ENCODE data around the gene LRRC58. TPM values are rescaled to one million over a fixed set of nuclear protein-coding genes. Genes with fewer than 3 reads are reported as not detected.

LRRC58 gene
- total and polyA plus RNA-seq, 5 donors from 2014 or later, result 8.3 to 15.8 (median 9.4) TPM

DNA sequence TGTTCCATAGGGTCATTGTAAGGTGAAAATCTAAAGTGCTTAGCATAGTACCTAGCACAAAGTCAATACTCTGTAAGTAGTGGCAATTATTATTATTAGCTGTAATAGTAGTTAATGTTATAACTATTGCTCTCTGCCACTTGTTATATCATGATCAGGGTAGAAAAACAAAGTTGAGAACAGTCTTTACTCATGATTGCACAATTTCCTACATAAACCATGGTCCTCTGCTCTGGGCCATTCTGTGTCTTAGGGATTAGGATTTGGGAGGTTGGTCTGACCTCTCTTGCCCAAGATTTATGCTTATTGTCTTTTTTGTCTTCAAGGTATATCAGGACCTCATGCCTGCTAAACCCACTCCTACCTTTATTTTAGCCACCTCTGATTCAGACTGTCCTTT lies 4.3 kb upstream of the LRRC58 start:
- Histone ChIP-seq H3K4me1 (ENCODE audit: control insufficient read depth, insufficient read depth, low read length, poor library complexity, severe bottlenecking) (peaks cover 10% of the 10 kb centered on the region), H3K4me3 (ENCODE audit: low read depth, low read length) (no peak overlapping the region), H3K36me3 (ENCODE audit: control insufficient read depth, insufficient read depth, low read length) (no peaks in the 10 kb centered on the region), H3K9me3 (ENCODE audit: control insufficient read depth in 2 of 2, low read length in 2 of 2) (no peaks in the 10 kb centered on the region), H3K27me3 (ENCODE audit: control insufficient read depth, insufficient read depth, low read length) (peaks cover 22% of the 10 kb centered on the region), H3K27ac (ENCODE audit: insufficient read depth, low read length, poor library complexity, severe bottlenecking) (no peak overlapping the region)
- H3K36me3 Mint-ChIP-seq, result no peaks in the 10 kb centered on the region
- peaks cover 57% of the 10 kb centered on the region for H3K27me3 Mint-ChIP-seq
- DNase-seq (no peak), ATAC-seq (ENCODE audit: low read depth in 2 of 2) (no peak)
- no peaks in the 10 kb centered on the region for H3K9me3 Mint-ChIP-seq
- peaks cover 6 to 7% (median 6%) of the 10 kb centered on the region in 4 donors for H3K4me1 Mint-ChIP-seq
- no peak overlapping the region for H3K4me3 Mint-ChIP-seq
- H3K27ac Mint-ChIP-seq, result no peak overlapping the region

DNA sequence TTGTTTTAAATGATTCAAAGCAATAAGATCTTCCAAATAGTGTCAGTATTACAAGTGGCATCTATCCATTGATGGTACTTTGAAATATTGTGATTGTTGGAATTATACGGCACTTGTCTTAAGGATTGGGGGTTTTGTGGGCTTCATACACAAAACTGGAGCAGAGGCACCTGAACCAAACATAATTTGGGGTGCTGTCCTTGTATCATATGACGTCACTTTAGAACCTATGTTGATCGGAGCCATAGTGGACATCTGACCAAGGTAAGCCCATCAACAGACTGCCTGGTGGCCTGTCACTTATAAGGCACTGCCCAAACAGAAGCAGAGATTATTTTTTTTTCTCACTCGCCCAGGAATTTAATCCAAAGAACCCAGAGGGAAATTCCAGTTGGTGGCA lies 2.9 kb upstream of the LRRC58 start:
- Histone ChIP-seq H3K27me3 (ENCODE audit: control insufficient read depth, insufficient read depth, low read length) (peaks cover 20% of the 10 kb centered on the region), H3K36me3 (ENCODE audit: control insufficient read depth, insufficient read depth, low read length) (peaks cover 2% of the 10 kb centered on the region), H3K27ac (ENCODE audit: insufficient read depth, low read length, poor library complexity, severe bottlenecking) (no peak overlapping the region), H3K9me3 (ENCODE audit: control insufficient read depth in 2 of 2, low read length in 2 of 2) (no peaks in the 10 kb centered on the region), H3K4me1 (ENCODE audit: control insufficient read depth, insufficient read depth, low read length, poor library complexity, severe bottlenecking) (peaks cover 21% of the 10 kb centered on the region), H3K4me3 (ENCODE audit: low read depth, low read length) (no peak overlapping the region)
- no peaks in the 10 kb centered on the region for H3K9me3 Mint-ChIP-seq
- DNase-seq (no peak), ATAC-seq (ENCODE audit: low read depth in 2 of 2) (no peak)
- peaks cover 47% of the 10 kb centered on the region for H3K27me3 Mint-ChIP-seq
- no peak overlapping the region for H3K27ac Mint-ChIP-seq
- peaks cover 12 to 19% (median 17%) of the 10 kb centered on the region in 4 donors for H3K4me1 Mint-ChIP-seq
- peak overlapping the region in 1 of 4 donors; percentile 77 for H3K4me3 Mint-ChIP-seq
- peaks cover under 1% of the 10 kb centered on the region for H3K36me3 Mint-ChIP-seq

DNA sequence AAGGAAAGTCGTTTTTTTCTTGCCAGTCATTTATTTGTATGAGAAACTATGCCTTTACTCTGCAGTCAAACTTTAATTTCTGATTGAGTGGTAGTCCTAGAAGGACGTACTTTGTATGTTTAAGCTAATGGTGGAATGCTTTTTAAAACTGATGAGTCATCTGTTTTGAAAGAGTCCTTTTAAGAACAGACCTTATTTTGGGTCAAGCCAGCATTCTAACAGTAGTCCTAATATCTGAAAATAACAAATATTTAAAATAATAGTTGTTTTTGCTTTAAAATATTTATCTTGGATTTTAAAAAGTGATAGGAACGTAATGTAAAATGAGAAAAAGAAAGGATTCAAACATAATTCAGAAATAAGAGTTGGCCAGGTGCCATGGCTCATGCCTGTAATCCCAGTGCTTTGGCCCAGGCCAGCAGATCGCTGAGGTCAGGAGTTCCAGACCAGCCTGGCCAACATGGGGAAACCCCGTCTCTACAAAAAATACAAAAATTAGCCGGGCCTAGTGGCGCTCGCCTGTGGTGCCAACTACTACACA lies 1.3 kb upstream of the LRRC58 start:
- Histone ChIP-seq H3K27ac (ENCODE audit: insufficient read depth, low read length, poor library complexity, severe bottlenecking) (no peak overlapping the region), H3K36me3 (ENCODE audit: control insufficient read depth, insufficient read depth, low read length) (peaks cover 6% of the 10 kb centered on the region), H3K4me3 (ENCODE audit: low read depth, low read length) (peak overlapping the region; percentile 90), H3K27me3 (ENCODE audit: control insufficient read depth, insufficient read depth, low read length) (peaks cover 13% of the 10 kb centered on the region), H3K4me1 (ENCODE audit: control insufficient read depth, insufficient read depth, low read length, poor library complexity, severe bottlenecking) (peaks cover 35% of the 10 kb centered on the region), H3K9me3 (ENCODE audit: control insufficient read depth in 2 of 2, low read length in 2 of 2) (no peaks in the 10 kb centered on the region)
- DNase-seq, result no peak
- Mint-ChIP-seq H3K27ac (peak overlapping the region in 1 of 3 donors; percentile 91), H3K4me1 (peaks cover 21 to 34% (median 32%) of the 10 kb centered on the region in 4 donors), H3K4me3 (peak overlapping the region in 3 of 4 donors; percentile 93 to 97 (median 95)), H3K36me3 (peaks cover 4% of the 10 kb centered on the region), H3K27me3 (peaks cover 35% of the 10 kb centered on the region), H3K9me3 (no peaks in the 10 kb centered on the region)
- no peak for ATAC-seq (ENCODE audit: low read depth in 2 of 2)

DNA sequence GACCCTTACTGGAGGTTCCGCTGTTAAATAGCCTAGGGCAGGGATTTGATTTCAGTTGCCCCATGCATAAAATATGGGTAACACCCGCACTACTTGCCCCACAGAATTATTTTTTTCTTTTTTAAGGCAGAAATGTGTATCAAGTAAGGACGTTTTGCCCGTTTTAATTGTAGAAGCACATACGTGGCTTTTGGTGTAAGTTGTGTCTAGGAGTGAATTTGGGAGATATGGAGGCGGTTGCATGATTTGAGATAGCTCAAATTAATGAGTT lies 636 bp upstream of the LRRC58 start:
- peaks cover 28% of the 10 kb centered on the region for H3K27me3 Mint-ChIP-seq

DNA sequence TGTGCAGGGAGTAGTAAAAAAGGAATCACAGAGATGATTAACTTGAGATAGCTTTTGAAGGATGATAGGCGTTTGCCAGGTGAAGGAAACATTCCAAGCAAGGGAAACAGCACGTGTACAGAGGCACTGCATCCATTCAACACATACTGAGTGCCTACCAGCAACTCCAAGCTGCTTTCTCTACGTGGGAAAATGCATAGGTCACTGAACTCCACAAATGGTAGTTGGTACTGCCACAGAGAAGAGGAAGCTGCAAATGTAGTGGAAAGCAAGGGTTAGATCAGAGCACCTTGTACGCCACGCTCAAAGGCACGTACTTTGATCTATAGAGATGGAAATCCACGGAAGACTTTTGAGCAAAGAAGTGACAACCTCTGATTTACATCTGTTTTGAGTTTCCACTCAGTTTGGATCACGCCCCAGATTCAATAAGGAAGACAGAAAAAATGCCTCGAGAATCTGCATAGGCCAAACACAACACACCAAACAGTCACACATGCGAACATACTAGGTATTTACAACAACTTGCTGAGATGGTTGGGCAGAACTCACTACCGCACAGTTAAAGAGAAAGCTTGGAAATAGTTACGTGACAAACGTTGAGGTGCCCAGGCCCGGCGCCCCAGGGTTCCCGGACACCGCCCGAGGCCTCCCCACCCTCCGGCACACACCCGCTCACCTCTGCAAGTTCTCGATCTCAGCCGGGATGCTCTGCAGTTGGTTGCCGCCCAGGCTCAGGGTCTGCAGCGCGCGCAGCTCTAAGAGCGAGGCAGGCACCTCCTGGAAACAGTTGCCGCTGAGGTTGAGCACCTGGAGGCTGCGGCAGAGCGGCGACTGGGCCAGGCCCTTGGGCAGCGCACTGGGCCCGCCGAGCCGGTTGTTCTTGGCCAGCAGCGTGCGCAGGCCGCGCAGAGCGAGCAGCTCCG lies 826 bp downstream of the LRRC58 start:
- peaks cover 6% of the 10 kb centered on the region for H3K36me3 ChIP-seq (ENCODE audit: control insufficient read depth, insufficient read depth, low read length)
- peaks cover 56% of the 10 kb centered on the region for H3K4me1 ChIP-seq (ENCODE audit: control insufficient read depth, insufficient read depth, low read length, poor library complexity, severe bottlenecking)
- H3K27me3 ChIP-seq (ENCODE audit: control insufficient read depth, insufficient read depth, low read length), result peaks cover 4% of the 10 kb centered on the region
- H3K9me3 ChIP-seq (ENCODE audit: control insufficient read depth in 2 of 2, low read length in 2 of 2), result no peaks in the 10 kb centered on the region
- H3K4me3 ChIP-seq (ENCODE audit: low read depth, low read length), result peak overlapping the region; percentile 95
- DNase-seq, result peak in 2 of 3 donors; percentile 8 to 89
- H3K27me3 Mint-ChIP-seq, result peaks cover 14% of the 10 kb centered on the region
- H3K36me3 Mint-ChIP-seq, result peaks cover 4% of the 10 kb centered on the region
- H3K27ac ChIP-seq (ENCODE audit: insufficient read depth, low read length, poor library complexity, severe bottlenecking), result peak overlapping the region; percentile 84
- no peaks in the 10 kb centered on the region for H3K9me3 Mint-ChIP-seq
- peak; percentile 63 for ATAC-seq (ENCODE audit: low read depth in 2 of 2)
- peak overlapping the region; percentile 93 to 94 (median 93) for H3K27ac Mint-ChIP-seq
- H3K4me3 Mint-ChIP-seq, result peak overlapping the region; percentile 93 to 97 (median 96)
- H3K4me1 Mint-ChIP-seq, result peaks cover 35 to 55% (median 52%) of the 10 kb centered on the region in 4 donors

More for the DNA sequence above, 636 bp upstream of the LRRC58 start:
- H3K27me3 ChIP-seq (ENCODE audit: control insufficient read depth, insufficient read depth, low read length), result peaks cover 11% of the 10 kb centered on the region
- peaks cover 4% of the 10 kb centered on the region for H3K36me3 Mint-ChIP-seq
- peaks cover 41% of the 10 kb centered on the region for H3K4me1 ChIP-seq (ENCODE audit: control insufficient read depth, insufficient read depth, low read length, poor library complexity, severe bottlenecking)
- peak overlapping the region; percentile 90 for H3K4me3 ChIP-seq (ENCODE audit: low read depth, low read length)
- peak overlapping the region; percentile 93 to 97 (median 96) for H3K4me3 Mint-ChIP-seq
- H3K9me3 Mint-ChIP-seq, result no peaks in the 10 kb centered on the region
- no peaks in the 10 kb centered on the region for H3K9me3 ChIP-seq (ENCODE audit: control insufficient read depth in 2 of 2, low read length in 2 of 2)
- H3K36me3 ChIP-seq (ENCODE audit: control insufficient read depth, insufficient read depth, low read length), result peaks cover 6% of the 10 kb centered on the region
- no peak for DNase-seq
- ATAC-seq (ENCODE audit: low read depth in 2 of 2), result no peak
- H3K27ac Mint-ChIP-seq, result peak overlapping the region; percentile 60 to 95 (median 91)
- peaks cover 28 to 41% (median 39%) of the 10 kb centered on the region in 4 donors for H3K4me1 Mint-ChIP-seq
- H3K27ac ChIP-seq (ENCODE audit: insufficient read depth, low read length, poor library complexity, severe bottlenecking), result peak overlapping the region; percentile 84

DNA sequence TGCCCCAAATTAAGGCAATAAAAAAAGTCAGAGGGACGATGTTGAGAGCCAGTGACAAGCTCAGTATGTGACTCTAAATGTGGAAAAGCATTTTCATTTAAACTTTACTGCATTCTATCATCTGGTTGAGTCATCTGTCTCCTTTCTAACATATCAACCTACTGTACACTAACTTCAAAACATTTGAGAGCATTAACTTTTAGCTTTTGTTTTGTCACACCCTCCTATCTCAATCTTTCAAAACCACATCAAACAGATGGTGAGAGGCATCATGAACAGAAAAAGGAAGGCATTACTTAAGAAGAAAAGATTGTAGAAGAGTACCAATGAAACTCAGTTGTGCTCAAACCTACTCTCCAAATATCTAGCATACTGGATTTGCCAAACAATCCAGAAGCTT lies 4.8 kb downstream of the LRRC58 start:
- Mint-ChIP-seq H3K27me3 (peaks cover under 1% of the 10 kb centered on the region), H3K36me3 (peaks cover 22% of the 10 kb centered on the region), H3K9me3 (peaks cover 0 to 5% (median 0%) of the 10 kb centered on the region in 7 donors), H3K4me1 (peaks cover 35 to 73% (median 62%) of the 10 kb centered on the region in 4 donors), H3K4me3 (peak overlapping the region; percentile 30 to 91 (median 61)), H3K27ac (peak overlapping the region; percentile 4 to 52 (median 13))
- Histone ChIP-seq H3K36me3 (ENCODE audit: control insufficient read depth, insufficient read depth, low read length) (peaks cover 6% of the 10 kb centered on the region), H3K4me1 (ENCODE audit: control insufficient read depth, insufficient read depth, low read length, poor library complexity, severe bottlenecking) (peaks cover 49% of the 10 kb centered on the region), H3K4me3 (ENCODE audit: low read depth, low read length) (peak overlapping the region; percentile 66), H3K27me3 (ENCODE audit: control insufficient read depth, insufficient read depth, low read length) (no peaks in the 10 kb centered on the region), H3K27ac (ENCODE audit: insufficient read depth, low read length, poor library complexity, severe bottlenecking) (peak overlapping the region; percentile 39), H3K9me3 (ENCODE audit: control insufficient read depth in 2 of 2, low read length in 2 of 2) (no peaks in the 10 kb centered on the region)
- DNase-seq (peak in 2 of 3 donors; percentile 73 to 88), ATAC-seq (ENCODE audit: low read depth in 2 of 2) (peak; percentile 19 to 29)

DNA sequence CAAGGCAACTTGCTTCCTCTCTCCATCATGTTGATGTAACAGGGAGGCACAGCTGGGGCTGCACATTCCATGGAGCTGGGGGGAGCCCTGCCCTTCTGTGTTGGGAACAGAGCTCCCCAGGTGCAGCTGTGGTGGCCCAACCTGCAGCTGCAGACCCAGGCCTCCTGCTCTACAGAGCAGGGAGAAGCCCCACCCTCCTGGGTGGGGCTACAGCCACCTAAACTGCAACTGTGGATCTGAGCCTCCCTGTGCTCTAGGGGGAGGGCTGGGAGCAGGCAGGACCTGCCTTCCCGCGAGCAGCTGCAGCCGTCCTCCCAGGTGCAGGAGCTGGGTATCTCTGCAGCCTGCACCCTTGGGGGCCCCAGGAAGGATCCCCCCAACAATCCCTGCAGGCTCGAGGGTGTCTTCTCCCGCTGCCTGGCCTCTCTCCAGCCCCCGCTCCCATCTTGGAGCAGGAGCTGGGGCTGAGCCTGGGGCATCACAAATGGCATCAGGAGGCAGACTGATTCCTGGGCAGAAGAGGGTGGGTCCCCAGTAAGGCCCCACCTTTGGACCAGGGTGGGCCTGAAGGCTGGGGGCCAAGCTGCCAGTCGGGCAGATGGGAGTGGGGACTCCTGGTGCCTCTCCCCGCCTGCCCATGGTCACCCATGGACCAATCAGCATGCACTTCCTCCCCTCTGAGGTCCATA lies 7.4 kb downstream of the LRRC58 start:
- Mint-ChIP-seq H3K4me1 (peaks cover 44 to 80% (median 66%) of the 10 kb centered on the region in 4 donors), H3K4me3 (no peak overlapping the region), H3K27me3 (no peaks in the 10 kb centered on the region), H3K36me3 (peaks cover 29% of the 10 kb centered on the region), H3K9me3 (peaks cover 0 to 9% (median 0%) of the 10 kb centered on the region in 7 donors), H3K27ac (peak overlapping the region in 1 of 3 donors; percentile 52)
- ATAC-seq (ENCODE audit: low read depth in 2 of 2) (no peak), DNase-seq (no peak)
- Histone ChIP-seq H3K27me3 (ENCODE audit: control insufficient read depth, insufficient read depth, low read length) (no peaks in the 10 kb centered on the region), H3K9me3 (ENCODE audit: control insufficient read depth in 2 of 2, low read length in 2 of 2) (no peaks in the 10 kb centered on the region), H3K4me1 (ENCODE audit: control insufficient read depth, insufficient read depth, low read length, poor library complexity, severe bottlenecking) (peaks cover 39% of the 10 kb centered on the region), H3K36me3 (ENCODE audit: control insufficient read depth, insufficient read depth, low read length) (peaks cover 2% of the 10 kb centered on the region), H3K27ac (ENCODE audit: insufficient read depth, low read length, poor library complexity, severe bottlenecking) (no peak overlapping the region), H3K4me3 (ENCODE audit: low read depth, low read length) (no peak overlapping the region)
